Measurements from ENCODE around the gene ZFAND2B.

ZFAND2B gene

GRCh38 chr2:219206328-219207133 is at the start of gene ZFAND2B:
TSS of gene ZFAND2B (plus strand) at chr2:219206782. CDS start at chr2:219206988, 206 bp downstream.
- peak; percentile 94 for DNase-seq (ENCODE audit: low spot score)

- no peak for DNase-seq (ENCODE audit: low spot score)
Observed at GRCh38 chr2:219157396-219157795, 49.2 kb upstream of the ZFAND2B start.

GRCh38 chr2:219158025-219158424 is 48.6 kb upstream of the ZFAND2B start:
- no peak for DNase-seq (ENCODE audit: low spot score)

- no peak for DNase-seq (ENCODE audit: low spot score)
Observed at GRCh38 chr2:219158586-219158985, 48.0 kb upstream of the ZFAND2B start.

GRCh38 chr2:219159771-219160185 is 46.8 kb upstream of the ZFAND2B start:
- no peak for DNase-seq (ENCODE audit: low spot score)

- peak; percentile 94 for DNase-seq (ENCODE audit: low spot score)
Observed at GRCh38 chr2:219160186-219161017, 46.2 kb upstream of the ZFAND2B start, which contains the start of gene NHEJ1. TSS of gene NHEJ1 (minus strand) at chr2:219160815. CDS start at chr2:219158362, 2,453 bp downstream.

- no peak for DNase-seq (ENCODE audit: low spot score)
Observed at GRCh38 chr2:219161097-219161496, 45.5 kb upstream of the ZFAND2B start.

GRCh38 chr2:219163156-219163555 is 43.4 kb upstream of the ZFAND2B start:
- DNase-seq (ENCODE audit: low spot score) = no peak

- DNase-seq (ENCODE audit: low spot score) = no peak
Observed at GRCh38 chr2:219165058-219165911, 41.3 kb upstream of the ZFAND2B start.

- no peak for DNase-seq (ENCODE audit: low spot score)
Observed at GRCh38 chr2:219167997-219168396, 38.6 kb upstream of the ZFAND2B start.

GRCh38 chr2:219168526-219168925 is 38.1 kb upstream of the ZFAND2B start:
- no peak for DNase-seq (ENCODE audit: low spot score)

- DNase-seq (ENCODE audit: low spot score) = no peak
Observed at GRCh38 chr2:219168932-219169331, 37.6 kb upstream of the ZFAND2B start.

GRCh38 chr2:219169930-219170654 is 36.5 kb upstream of the ZFAND2B start, which contains the start of gene SLC23A3:
TSS of gene SLC23A3 (minus strand) at chr2:219170029. CDS start at chr2:219169984, 45 bp downstream.
- no peak for DNase-seq (ENCODE audit: low spot score)

- DNase-seq (ENCODE audit: low spot score) = peak; percentile 19
Observed at GRCh38 chr2:219171231-219171651, 35.3 kb upstream of the ZFAND2B start.

- no peak for DNase-seq (ENCODE audit: low spot score)
Observed at GRCh38 chr2:219172231-219173154, 34.1 kb upstream of the ZFAND2B start.

- no peak for DNase-seq (ENCODE audit: low spot score)
Observed at GRCh38 chr2:219173176-219173575, 33.4 kb upstream of the ZFAND2B start.

GRCh38 chr2:219174146-219174545 is 32.4 kb upstream of the ZFAND2B start:
- DNase-seq (ENCODE audit: low spot score) = no peak

GRCh38 chr2:219174801-219175200 is 31.8 kb upstream of the ZFAND2B start:
- no peak for DNase-seq (ENCODE audit: low spot score)

- DNase-seq (ENCODE audit: low spot score) = no peak
Observed at GRCh38 chr2:219175486-219175885, 31.1 kb upstream of the ZFAND2B start.
